ENCODE measurements around the gene TXLNB. TPM values are rescaled to one million over a fixed set of nuclear protein-coding genes. Genes with fewer than 3 reads are reported as not detected.
"Not testable (repeated sequence)": the region's sequence is repeated elsewhere in the genome, so short reads cannot be mapped to it uniquely, and the experiment has no call there.

Gene TXLNB
- polyA plus RNA-seq, 3 donors: 0.08 to 0.67 (median 0.12) TPM

DNA sequence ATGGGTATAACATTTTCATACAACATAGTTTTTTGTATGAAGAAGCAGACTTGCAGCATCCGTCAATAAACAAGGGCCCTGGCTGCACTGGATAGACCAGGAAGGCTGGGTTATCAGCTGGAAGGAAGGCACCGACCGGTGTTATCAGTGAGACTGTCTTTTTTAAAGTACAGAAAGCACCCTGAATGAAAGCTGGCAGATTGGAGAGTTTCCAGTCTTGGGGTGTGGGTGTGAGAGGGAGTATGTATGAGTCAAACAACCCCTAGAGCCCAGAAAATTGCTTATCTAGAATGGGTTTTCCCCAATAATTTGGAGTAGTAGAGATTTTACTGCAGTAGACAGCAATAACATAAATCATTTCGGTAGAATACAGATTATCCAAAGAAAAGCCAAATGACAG, 42.4 kb downstream of the TXLNB start:
- no peak overlapping the region for H3K27ac ChIP-seq (ENCODE audit: low read depth, low read length)

DNA sequence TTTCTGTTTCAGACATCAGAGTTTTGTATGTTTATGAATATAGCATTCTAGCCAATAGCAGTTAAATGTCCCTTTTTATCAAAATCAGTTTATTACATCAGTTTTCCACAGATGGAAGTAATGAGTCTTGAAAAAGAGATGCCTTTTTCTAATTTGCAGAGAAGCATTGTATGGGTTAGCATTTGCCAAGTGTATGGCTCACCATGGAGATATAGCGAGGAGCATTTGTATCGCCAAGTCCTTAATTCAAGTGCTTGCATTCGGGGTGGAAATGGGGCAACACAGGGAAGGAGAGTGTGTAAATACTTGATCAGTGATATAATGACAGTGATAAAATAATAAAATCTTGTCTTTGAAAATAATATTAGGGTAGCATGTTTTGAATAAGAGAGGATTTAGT, 42.9 kb downstream of the TXLNB start:
- 87 to 92% (median 89%) methylated on average over 3 of the region's 3 CpGs for WGBS, 3 donors
- H3K27ac ChIP-seq (ENCODE audit: low read depth, low read length): no peak overlapping the region

More for the DNA sequence above, 42.4 kb downstream of the TXLNB start:
- 61 to 67% (median 66%) methylated on average over 4 of the region's 4 CpGs for WGBS, 3 donors

DNA sequence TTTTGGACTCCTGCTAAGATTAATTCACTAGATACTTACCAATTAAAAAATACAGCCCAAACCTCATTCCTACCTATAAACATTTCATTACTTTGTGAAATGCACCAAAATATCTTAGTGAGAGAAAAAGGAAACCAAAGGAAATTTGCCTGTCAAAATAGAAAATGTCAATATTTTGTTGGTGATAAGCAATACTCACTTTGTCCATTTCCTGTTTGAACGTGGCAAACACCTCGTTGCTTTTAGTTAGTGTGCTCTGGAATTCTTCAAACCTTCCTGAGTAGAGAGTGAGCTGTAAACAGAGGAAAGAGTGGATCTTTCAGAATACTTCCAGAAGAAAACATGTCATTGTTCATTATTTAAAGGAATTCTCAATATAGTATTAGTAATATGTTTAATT, 44.2 kb downstream of the TXLNB start:
- WGBS, 3 donors: 6 to 31% (median 23%) methylated on average over 2 of the region's 2 CpGs
- H3K27ac ChIP-seq (ENCODE audit: low read depth, low read length): no peak overlapping the region

- no peak overlapping the region for H3K27ac ChIP-seq (ENCODE audit: low read depth, low read length)
- WGBS, 3 donors: 76 to 80% (median 80%) methylated on average over 3 of the region's 3 CpGs
Observed at GRCh38 chr6:139243536-139243935, 48.3 kb downstream of the TXLNB start.

DNA sequence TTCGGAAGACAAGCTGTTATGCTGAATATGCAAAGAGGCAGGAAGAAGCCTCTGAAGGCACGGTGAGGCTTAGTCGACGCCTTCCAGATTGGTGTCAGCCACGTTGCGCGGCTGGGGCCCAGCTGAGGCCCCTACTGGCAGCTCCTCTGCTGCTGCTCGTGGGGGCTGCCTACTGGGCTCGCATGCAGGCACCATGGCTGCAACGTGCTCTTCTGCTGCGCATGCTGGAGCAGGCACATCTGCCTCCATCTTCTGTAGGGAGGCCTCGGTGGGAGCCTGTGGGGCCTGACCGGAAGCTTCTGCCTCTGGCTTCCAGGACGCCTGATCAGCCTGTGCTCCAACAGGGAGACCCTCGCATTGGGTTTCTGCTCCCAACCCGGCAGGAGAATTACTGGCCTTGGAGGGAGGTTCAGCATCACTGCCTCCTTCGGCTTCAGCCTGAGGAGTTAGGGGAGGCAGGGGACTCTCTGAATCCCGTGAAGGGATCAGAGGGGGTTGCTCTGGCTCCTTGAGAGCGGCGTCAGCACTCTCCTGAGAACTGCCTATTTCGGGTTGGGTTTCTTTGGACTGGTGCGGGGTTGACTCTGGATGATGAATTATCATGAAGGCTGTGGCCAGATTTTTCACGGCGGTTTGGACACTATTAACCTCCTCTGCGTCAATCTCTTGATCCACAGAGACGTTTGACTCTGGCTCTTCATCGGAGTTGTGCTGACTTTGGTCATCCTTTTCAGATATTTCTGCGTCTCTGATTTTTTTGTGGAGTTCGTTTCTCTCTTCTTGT, 49.1 kb downstream of the TXLNB start:
- 85 to 91% (median 89%) methylated on average over 29 of the region's 29 CpGs for WGBS, 3 donors
- H3K27ac ChIP-seq (ENCODE audit: low read depth, low read length): no peak overlapping the region

DNA sequence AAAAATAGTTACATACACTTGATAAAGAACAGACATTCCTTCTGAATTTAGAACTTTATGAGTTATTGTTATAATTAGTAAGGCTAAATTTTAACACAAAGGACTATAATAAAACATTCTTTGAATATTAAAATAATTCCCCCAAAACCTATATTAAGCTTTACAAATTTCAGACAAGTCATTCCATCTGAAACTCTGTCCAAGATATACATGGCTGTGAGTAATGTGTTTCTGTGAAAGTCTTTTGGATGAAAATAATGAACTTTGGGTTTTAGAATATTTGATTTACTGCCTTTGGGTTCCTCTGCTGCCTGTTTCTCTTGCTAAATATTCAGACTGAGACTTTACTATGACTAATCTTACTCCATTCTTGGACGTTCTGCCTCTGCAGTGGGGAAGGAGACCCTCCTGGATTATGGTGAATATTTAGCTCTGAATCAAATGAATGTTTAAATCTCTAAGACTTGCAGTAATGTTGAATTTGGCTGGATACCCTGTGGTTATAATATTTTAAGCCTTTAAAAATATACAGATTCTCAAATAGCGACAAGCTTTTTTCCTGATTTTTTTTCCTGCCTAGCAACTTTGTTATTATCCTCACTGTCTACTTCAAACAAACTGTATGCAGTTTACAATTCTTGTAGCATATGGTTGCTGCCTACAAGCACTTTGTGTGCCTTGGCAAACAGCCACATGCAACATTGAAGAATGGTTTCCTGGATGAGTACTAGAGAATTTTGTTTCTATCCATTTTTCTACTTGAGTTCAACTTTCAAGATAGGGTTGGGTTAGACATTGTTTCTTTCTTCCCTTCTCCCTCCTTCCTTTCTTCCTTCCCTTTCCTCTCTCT, 51.4 kb downstream of the TXLNB start:
- no peak overlapping the region for H3K27ac ChIP-seq (ENCODE audit: low read depth, low read length)
- WGBS, 3 donors: 31 to 38% (median 33%) methylated on average over 2 of the region's 2 CpGs

DNA sequence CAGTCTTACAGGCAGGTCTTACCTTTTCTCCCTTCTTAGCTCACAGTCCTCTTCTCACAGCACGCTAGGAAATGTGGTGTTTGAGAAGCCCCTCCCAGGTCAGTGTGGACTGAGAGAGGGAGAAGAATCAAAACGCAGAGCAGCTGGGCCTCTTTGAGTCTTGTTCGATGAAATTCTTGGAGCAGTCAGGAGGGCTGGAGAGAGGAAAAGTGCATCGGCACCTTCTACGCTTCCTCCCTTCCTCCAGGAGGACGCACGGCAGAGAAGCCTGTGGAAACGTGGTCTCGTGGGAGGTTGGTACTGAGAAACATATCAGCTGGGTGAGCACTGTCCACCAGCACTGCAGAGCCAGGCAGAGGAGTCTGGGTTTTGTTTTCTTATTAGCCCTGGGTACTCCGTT, 52.7 kb downstream of the TXLNB start:
- H3K27ac ChIP-seq (ENCODE audit: low read depth, low read length): no peak overlapping the region
- WGBS, 3 donors: 62 to 74% (median 64%) methylated on average over 10 of the region's 10 CpGs

DNA sequence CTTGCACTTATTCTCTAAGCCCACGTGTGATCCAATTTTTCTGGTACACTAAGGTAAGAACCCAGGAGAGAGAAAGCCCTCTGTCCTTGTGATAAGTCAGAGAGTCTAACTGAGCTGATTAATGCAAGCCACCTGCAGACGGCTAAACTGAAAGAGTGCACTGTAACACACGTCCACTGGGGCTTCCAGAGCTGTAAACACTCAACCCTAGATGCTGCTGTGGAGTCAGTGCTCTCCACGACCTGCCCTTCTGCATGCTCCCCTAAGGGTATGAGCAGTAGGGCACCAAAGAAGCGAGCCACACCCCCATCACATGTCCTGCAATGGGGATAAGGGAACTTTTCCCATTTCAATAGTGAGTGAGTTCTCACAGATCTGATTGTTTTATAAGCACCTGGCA, 55.7 kb downstream of the TXLNB start:
- 73 to 92% (median 92%) methylated on average over 5 of the region's 5 CpGs for WGBS, 3 donors
- H3K27ac ChIP-seq (ENCODE audit: low read depth, low read length): no peak overlapping the region

GRCh38 chr6:139235661-139236060, 56.1 kb downstream of the TXLNB start:
- 91 to 95% (median 93%) methylated on average over 12 of the region's 12 CpGs for WGBS, 3 donors
- no peak overlapping the region for H3K27ac ChIP-seq (ENCODE audit: low read depth, low read length)

DNA sequence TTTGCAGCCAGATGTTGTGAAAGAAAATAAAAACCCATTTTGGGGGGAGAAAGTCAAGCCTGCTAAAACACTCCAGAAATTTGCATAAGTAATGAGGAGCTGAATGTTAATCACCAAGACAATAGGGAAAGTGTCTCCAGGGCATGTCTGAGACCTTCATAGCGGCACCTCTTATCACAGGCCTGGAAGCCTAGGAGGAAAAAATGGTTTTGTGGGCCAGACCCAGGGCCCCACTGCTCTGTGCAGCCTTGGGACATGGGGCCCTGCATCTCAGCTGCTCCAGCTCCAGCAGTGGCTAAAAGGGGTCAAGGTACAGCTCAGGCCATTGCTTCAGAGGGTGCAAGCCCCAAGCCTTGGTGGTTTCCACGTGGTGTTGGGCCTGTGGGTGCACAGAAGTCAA, 57.6 kb downstream of the TXLNB start:
- 79 to 92% (median 89%) methylated on average over 2 of the region's 2 CpGs for WGBS, 3 donors
- not testable (repeated sequence) for H3K27ac ChIP-seq (ENCODE audit: low read depth, low read length)

GRCh38 chr6:139231206-139231605, 60.6 kb downstream of the TXLNB start:
- H3K27ac ChIP-seq (ENCODE audit: low read depth, low read length): no peak overlapping the region
- WGBS, 3 donors: 43 to 47% (median 47%) methylated on average over 2 of the region's 2 CpGs

- WGBS, 3 donors: 67 to 71% (median 71%) methylated on average over 3 of the region's 3 CpGs
- no peak overlapping the region for H3K27ac ChIP-seq (ENCODE audit: low read depth, low read length)
Observed at GRCh38 chr6:139230391-139230840, 61.4 kb downstream of the TXLNB start.

GRCh38 chr6:139228387-139228786, 63.4 kb downstream of the TXLNB start:
- H3K27ac ChIP-seq (ENCODE audit: low read depth, low read length): not testable (repeated sequence)
- 94 to 96% (median 94%) methylated on average over 3 of the region's 3 CpGs for WGBS, 3 donors

DNA sequence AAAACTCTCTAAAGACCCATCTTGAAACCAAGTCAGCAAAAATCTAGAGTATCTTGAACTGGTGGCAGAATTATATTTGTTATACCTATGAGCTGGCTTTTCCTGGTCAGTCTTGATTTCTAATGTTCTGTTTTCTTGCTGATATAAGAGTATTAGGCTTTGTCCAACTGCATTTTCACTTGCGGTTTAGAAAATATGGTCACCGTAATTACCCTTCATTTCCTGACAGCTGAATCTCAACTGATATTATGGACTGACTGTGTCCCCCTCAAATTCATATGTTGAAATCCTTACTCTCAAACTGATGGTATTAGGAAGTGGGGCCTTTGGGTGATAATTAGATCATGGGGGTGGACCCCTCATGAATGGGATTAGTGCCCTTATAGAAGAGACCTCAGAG, 72.1 kb downstream of the TXLNB start:
- WGBS, 3 donors: 90 to 97% (median 91%) methylated on average over 2 of the region's 2 CpGs
- H3K27ac ChIP-seq (ENCODE audit: low read depth, low read length): no peak overlapping the region

DNA sequence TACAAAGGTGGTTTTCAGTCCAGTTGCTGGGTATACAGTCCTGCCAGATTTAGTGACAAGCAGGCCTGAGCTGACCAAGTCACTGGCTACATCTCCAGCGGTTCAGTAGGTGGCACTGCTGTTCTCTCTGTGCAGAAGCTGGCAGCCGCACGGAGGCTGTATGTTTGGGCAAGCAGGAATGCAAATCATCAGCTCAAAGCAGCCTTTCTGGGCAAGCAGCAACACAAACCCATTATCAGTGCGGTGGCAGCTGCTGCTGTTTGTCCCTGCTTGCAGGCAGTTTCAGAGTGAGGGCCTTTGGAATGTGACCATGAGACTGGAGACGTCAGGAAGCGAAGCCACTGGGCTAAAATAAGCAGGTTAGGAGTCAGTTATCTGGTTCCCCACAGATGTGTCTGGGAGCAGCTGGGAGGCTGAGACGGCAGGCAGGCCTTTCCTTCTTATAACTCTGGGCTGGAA, 72.5 kb downstream of the TXLNB start:
- H3K27ac ChIP-seq (ENCODE audit: low read depth, low read length): no peak overlapping the region
- WGBS, 3 donors: 4 to 12% (median 8%) methylated on average over 7 of the region's 7 CpGs

- WGBS, 3 donors: 100% methylated on average over 1 of the region's 2 CpGs; no CpG with 5 or more reads in 2 of the 3 donors
- H3K27ac ChIP-seq (ENCODE audit: low read depth, low read length): not testable (repeated sequence)
Observed at GRCh38 chr6:139212460-139212859, 79.3 kb downstream of the TXLNB start.

GRCh38 chr6:139210766-139211165, 81.0 kb downstream of the TXLNB start:
- WGBS, 3 donors: 76 to 99% (median 97%) methylated on average over 9 to 10 of the region's 10 CpGs
- not testable (repeated sequence) for H3K27ac ChIP-seq (ENCODE audit: low read depth, low read length)

DNA sequence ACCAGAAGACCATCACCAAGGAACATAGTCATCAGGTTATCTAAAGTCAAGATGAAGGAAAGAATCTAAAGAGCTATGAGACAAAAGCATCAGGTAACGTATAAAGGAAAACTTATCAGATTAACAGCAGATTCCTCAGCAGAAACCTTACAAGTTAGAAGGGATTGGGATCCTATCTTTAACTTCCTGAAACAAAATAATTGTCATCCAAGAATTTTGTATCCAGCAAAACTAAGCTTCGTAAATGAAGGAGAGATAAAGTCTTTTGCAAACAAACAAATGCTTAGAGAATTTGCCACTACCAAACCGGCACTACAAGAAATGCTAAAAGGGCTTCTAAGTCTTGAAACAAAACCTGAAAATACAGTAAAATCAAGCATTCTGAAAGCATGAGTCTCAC, 86.0 kb downstream of the TXLNB start:
- no peak overlapping the region for H3K27ac ChIP-seq (ENCODE audit: low read depth, low read length)

GRCh38 chr6:139204978-139205377, 86.8 kb downstream of the TXLNB start:
- no peak overlapping the region for H3K27ac ChIP-seq (ENCODE audit: low read depth, low read length)
- 90 to 96% (median 96%) methylated on average over 2 of the region's 2 CpGs for WGBS, 3 donors

More for the DNA sequence above, 86.0 kb downstream of the TXLNB start:
- 85 to 93% (median 92%) methylated on average over 3 of the region's 3 CpGs for WGBS, 3 donors

Measured in adipose tissue (tissue), 3 donors.